H9 (cell line): ENCODE results near the gene CD79B. TPM values are rescaled to one million over a fixed set of nuclear protein-coding genes. Genes with fewer than 3 reads are reported as not detected.
A peak's percentile ranks its signal among the peaks of the same experiment; 100 is the strongest.

ENCODE experiments used
- DNase-seq: peaks from one replicate; pipeline ENCODE4 v3.0.0-alpha.2; 2017
- H2AFZ ChIP-seq: one replicate; pipeline ENCODE4 v1.6.1; 2013; ENCODE audit warnings: mild to moderate bottlenecking, low read length, control low read depth, moderate library complexity
- H2AK5ac ChIP-seq: 2 replicates; pipeline ENCODE4 v1.6.1; 2013; ENCODE audit warnings: low read length, control low read depth, mixed read lengths; ENCODE audit not compliant: insufficient read length
- H2BK120ac ChIP-seq: one replicate; pipeline ENCODE4 v1.6.1; 2013; ENCODE audit warnings: low read depth, mild to moderate bottlenecking, low read length, control low read depth, inconsistent platforms; ENCODE audit not compliant: poor library complexity, severe bottlenecking
- H2BK12ac ChIP-seq: 2 replicates; pipeline ENCODE4 v1.6.1; 2013; ENCODE audit warnings: low read length, control low read depth, mixed read lengths, low read depth; ENCODE audit not compliant: insufficient read length
- H2BK15ac ChIP-seq: 2 replicates; pipeline ENCODE4 v1.6.1; 2013; ENCODE audit warnings: low read depth, low read length, control low read depth
- H2BK20ac ChIP-seq: one replicate; pipeline ENCODE4 v1.6.1; 2013; ENCODE audit warnings: low read depth, mild to moderate bottlenecking, low read length, control low read depth, inconsistent platforms; ENCODE audit not compliant: poor library complexity, severe bottlenecking
- H2BK5ac ChIP-seq: 2 replicates; pipeline ENCODE4 v1.6.1; 2013; ENCODE audit warnings: low read length, control low read depth, mixed read lengths; ENCODE audit not compliant: insufficient read length
- H3K14ac ChIP-seq: 2 replicates; pipeline ENCODE4 v1.6.1; 2013; ENCODE audit warnings: low read length, control low read depth; ENCODE audit not compliant: insufficient read depth
- H3K18ac ChIP-seq: 2 replicates; pipeline ENCODE4 v1.6.1; 2013; ENCODE audit warnings: low read depth, mild to moderate bottlenecking, mixed read lengths, low read length, control low read depth; ENCODE audit not compliant: insufficient read length
- H3K23ac ChIP-seq: 2 replicates; pipeline ENCODE4 v1.6.1; 2013; ENCODE audit warnings: low read length, control low read depth, mixed read lengths, low read depth; ENCODE audit not compliant: insufficient read length
- H3K23me2 ChIP-seq: 2 replicates; pipeline ENCODE4 v1.6.1; 2013; ENCODE audit warnings: low read depth, mild to moderate bottlenecking, mixed read lengths, low read length, control low read depth; ENCODE audit not compliant: insufficient read length, poor library complexity, severe bottlenecking
- H3K27ac ChIP-seq: 2 replicates; pipeline ENCODE4 v1.5.1; 2013; ENCODE audit warnings: low read length, control low read depth, mixed read lengths, low read depth; ENCODE audit not compliant: insufficient read length
- H3K27me3 ChIP-seq: 2 replicates; pipeline ENCODE4 v1.6.1; 2013; ENCODE audit warnings: low read length, control low read depth, inconsistent platforms; ENCODE audit not compliant: insufficient read depth
- H3K4ac ChIP-seq: 2 replicates; pipeline ENCODE4 v1.6.1; 2013; ENCODE audit warnings: low read depth, mild to moderate bottlenecking, control low read depth, inconsistent platforms, low read length, moderate library complexity
- H3K4me1 ChIP-seq: 2 replicates; pipeline ENCODE4 v1.6.1; 2013; ENCODE audit warnings: low read length, control low read depth, inconsistent platforms; ENCODE audit not compliant: insufficient read depth
- H3K4me2 ChIP-seq: 2 replicates; pipeline ENCODE4 v1.6.1; 2013; ENCODE audit warnings: low read length, control low read depth, mixed read lengths; ENCODE audit not compliant: insufficient read length, insufficient read depth
- H3K56ac ChIP-seq: 2 replicates; pipeline ENCODE4 v1.6.1; 2013; ENCODE audit warnings: low read depth, mild to moderate bottlenecking, mixed read lengths, low read length, control low read depth; ENCODE audit not compliant: insufficient read length
- H3K79me1 ChIP-seq: 2 replicates; pipeline ENCODE4 v1.6.1; 2013; ENCODE audit warnings: low read depth, mild to moderate bottlenecking, moderate library complexity, low read length, control low read depth, inconsistent platforms; ENCODE audit not compliant: insufficient read depth, poor library complexity, severe bottlenecking
- H3K79me2 ChIP-seq: 2 replicates; pipeline ENCODE4 v1.6.1; 2013; ENCODE audit warnings: low read length, control low read depth, inconsistent platforms; ENCODE audit not compliant: insufficient read depth
- H3K9ac ChIP-seq: 2 replicates; pipeline ENCODE4 v1.6.1; 2013; ENCODE audit warnings: low read length, control low read depth, mixed read lengths; ENCODE audit not compliant: insufficient read length; ENCODE audit errors: extremely low read depth
- H3K9me3 ChIP-seq: one replicate; pipeline ENCODE4 v1.6.1; 2013; ENCODE audit warnings: low read depth, low read length, inconsistent platforms; ENCODE audit not compliant: control insufficient read depth
- H3T11ph ChIP-seq: one replicate; pipeline ENCODE4 v1.6.1; 2013; ENCODE audit warnings: mild to moderate bottlenecking, low read length, control low read depth, inconsistent platforms
- H4K20me1 ChIP-seq: one replicate; pipeline ENCODE4 v1.6.1; 2013; ENCODE audit not compliant: control insufficient read depth, insufficient read length, insufficient read depth
- H4K5ac ChIP-seq: 2 replicates; pipeline ENCODE4 v1.6.1; 2013; ENCODE audit warnings: low read depth, mild to moderate bottlenecking, mixed read lengths, low read length, control low read depth; ENCODE audit not compliant: insufficient read length
- H4K8ac ChIP-seq: replicated peaks from 2 replicates; pipeline ENCODE4 v1.6.1; 2013; ENCODE audit warnings: low read length, control low read depth, mixed read lengths, low read depth; ENCODE audit not compliant: insufficient read length
- H4K91ac ChIP-seq: 2 replicates; pipeline ENCODE4 v1.6.1; 2013; ENCODE audit warnings: low read depth, mild to moderate bottlenecking, moderate library complexity, mixed read lengths, low read length, control low read depth; ENCODE audit not compliant: insufficient read length
- H3K27ac Mint-ChIP-seq, 3 experiments: 2 replicates in 2 of 3; 3 replicates in 1 of 3; pipeline ENCODE4 v1.8.0; 2020 to 2021; ENCODE audit warnings: mixed read lengths in 3 of 3, mild to moderate bottlenecking in 1 of 3, moderate library complexity in 1 of 3
- H3K27me3 Mint-ChIP-seq: 2 replicates; pipeline ENCODE4 v1.8.0; 2021; ENCODE audit warnings: low read depth, mild to moderate bottlenecking, moderate library complexity, mixed read lengths
- H3K36me3 Mint-ChIP-seq, 3 experiments: 2 replicates in 2 of 3; 3 replicates in 1 of 3; pipeline ENCODE4 v1.8.0; 2020 to 2021; ENCODE audit warnings: low read depth in 3 of 3, mixed read lengths in 3 of 3; ENCODE audit not compliant: insufficient read depth in 1 of 3
- H3K4me1 Mint-ChIP-seq, 2 experiments: 2 replicates each; pipeline ENCODE4 v1.8.0; 2020; ENCODE audit warnings: mixed read lengths in 2 of 2
- H3K4me3 Mint-ChIP-seq, 2 experiments: 2 replicates in 1 of 2; 3 replicates in 1 of 2; pipeline ENCODE4 v1.8.0; 2020 to 2021; ENCODE audit warnings: mild to moderate bottlenecking in 2 of 2, mixed read lengths in 2 of 2, moderate library complexity in 1 of 2
- H3K9me3 Mint-ChIP-seq, 2 experiments: 2 replicates in 1 of 2; 3 replicates in 1 of 2; pipeline ENCODE4 v1.8.0; 2020; ENCODE audit warnings: mild to moderate bottlenecking in 2 of 2, mixed read lengths in 2 of 2, moderate library complexity in 1 of 2
- CTCF ChIP-seq: fragments of 200-600 bp; sonication (generic); conservative IDR thresholded peaks from 3 replicates; pipeline ENCODE4 v1.8.0; 2021; ENCODE audit warnings: antibody characterized with exemption, mild to moderate bottlenecking
- WGBS: extraction: QIAGEN DNeasy Blood & Tissue Kit; methylation state at CpG from one replicate; pipeline ENCODE4 v1.1.7; 2013; ENCODE audit warnings: missing lambda C conversion rate, low lambda C conversion rate, mixed read lengths; ENCODE audit not compliant: insufficient read length; ENCODE audit errors: extremely low coverage; 5-methylcytosine and 5-hydroxymethylcytosine counted together
- total RNA-seq: library from RNA; stranded (reverse); gene quantifications from 2 replicates; pipeline ENCODE4 v1.2.1, GENCODE V29; 2021

CD79B gene
- total RNA-seq, 1 experiment from 2014 or later = 0.96 TPM

DNA sequence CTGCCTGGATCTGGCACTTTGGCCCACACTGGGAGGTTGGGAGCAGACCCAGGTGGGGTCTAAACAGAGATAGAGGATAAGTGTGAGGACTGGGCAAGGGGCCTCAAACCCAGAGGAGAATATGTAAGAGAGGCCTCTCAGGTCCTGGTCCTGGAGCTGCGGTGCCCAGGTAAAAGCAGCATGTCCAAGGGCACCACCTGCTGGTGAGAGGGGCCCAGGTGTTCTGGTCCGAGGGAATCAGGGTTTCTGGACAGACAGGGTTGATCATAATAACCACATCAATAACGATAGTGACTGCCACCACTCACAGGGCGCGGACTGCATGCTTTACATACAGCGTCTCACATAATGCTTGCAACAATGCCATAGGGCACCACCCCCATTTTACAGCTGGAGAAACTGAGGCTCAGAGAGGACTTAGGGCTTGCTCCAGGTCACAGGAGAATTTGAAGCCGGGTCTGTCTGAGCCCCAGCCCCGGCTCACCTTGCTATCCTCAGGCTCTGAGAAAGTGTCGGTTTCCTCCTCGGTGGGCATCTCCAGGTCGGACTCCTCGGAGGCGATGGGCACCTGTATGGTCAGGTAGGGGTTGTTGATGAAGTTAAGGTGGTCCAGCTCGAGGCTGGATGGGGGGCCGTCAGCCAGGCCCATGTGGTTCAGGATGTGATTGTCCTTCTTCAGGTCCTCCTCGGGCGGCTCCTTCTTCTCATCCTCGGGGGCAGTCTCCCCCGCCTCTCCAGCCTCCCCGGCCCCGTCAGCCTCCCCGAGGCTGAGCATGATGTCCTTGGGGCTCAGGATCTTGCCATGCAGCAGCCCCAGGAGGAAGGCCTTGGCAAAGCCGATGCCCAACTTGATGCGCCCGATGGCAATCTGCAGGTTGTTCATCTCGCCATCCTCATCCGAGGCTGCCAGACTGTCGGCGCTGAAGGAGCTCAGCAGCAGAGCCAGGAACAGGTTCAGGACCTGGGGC lies 19.1 kb upstream of the CD79B start:
- H3K27me3 ChIP-seq = no peaks in the 10 kb centered on the region
- H3K4ac ChIP-seq = no peak overlapping the region
- H2BK120ac ChIP-seq = no peak overlapping the region
- TF ChIP-seq CTCF = peak; percentile 74
- Mint-ChIP-seq H3K4me3 (no peak overlapping the region), H3K36me3 (peaks cover 0 to 1% (median 0%) of the 10 kb centered on the region in 3 experiments; a peak in 1 of 7 replicates), H3K9me3 (no peaks in the 10 kb centered on the region), H3K27ac (no peak overlapping the region; a peak in 1 of 7 replicates), H3K4me1 (peaks cover 2 to 3% of the 10 kb centered on the region in 2 experiments; a peak in 2 of 4 replicates), H3K27me3 (no peaks in the 10 kb centered on the region)
- H3K23ac ChIP-seq = no peak overlapping the region
- no peak overlapping the region for H4K8ac ChIP-seq
- no peaks in the 10 kb centered on the region for H3K4me1 ChIP-seq
- no peak overlapping the region for H4K5ac ChIP-seq
- WGBS = no CpG with 5 or more reads among the region's 29 CpGs
- H3K79me1 ChIP-seq = no peaks in the 10 kb centered on the region
- no peak overlapping the region for H2AFZ ChIP-seq
- no peak overlapping the region for H3K27ac ChIP-seq
- no peak overlapping the region for H3K14ac ChIP-seq
- H4K20me1 ChIP-seq = no peaks in the 10 kb centered on the region
- no peaks in the 10 kb centered on the region for H3K9me3 ChIP-seq
- no peak overlapping the region for H3K56ac ChIP-seq
- no peak overlapping the region for H3K9ac ChIP-seq
- H3K4me2 ChIP-seq = no peak overlapping the region
- no peak overlapping the region for H2BK12ac ChIP-seq
- peak; percentile 83 for DNase-seq
- no peak overlapping the region for H4K91ac ChIP-seq
- no peak overlapping the region for H2BK15ac ChIP-seq
- no peak overlapping the region for H2BK5ac ChIP-seq
- no peaks in the 10 kb centered on the region for H3K23me2 ChIP-seq
- no peak overlapping the region for H2BK20ac ChIP-seq
- no peak overlapping the region for H3T11ph ChIP-seq
- no peak overlapping the region for H3K18ac ChIP-seq
- no peaks in the 10 kb centered on the region for H3K79me2 ChIP-seq
- H2AK5ac ChIP-seq = no peak overlapping the region
